ENCODE results near the gene PAX6.

PAX6 gene

GRCh38 chr11:31807799-31808667 is 3.1 kb downstream of the PAX6 start:
- DNase-seq (ENCODE audit: low spot score), result no peak

GRCh38 chr11:31806928-31807798 is 4.0 kb downstream of the PAX6 start:
- no peak for DNase-seq (ENCODE audit: low spot score)

GRCh38 chr11:31806186-31806927 is 4.8 kb downstream of the PAX6 start:
- DNase-seq (ENCODE audit: low spot score), result no peak

GRCh38 chr11:31805629-31806185 is 5.4 kb downstream of the PAX6 start:
- no peak for DNase-seq (ENCODE audit: low spot score)

DNA sequence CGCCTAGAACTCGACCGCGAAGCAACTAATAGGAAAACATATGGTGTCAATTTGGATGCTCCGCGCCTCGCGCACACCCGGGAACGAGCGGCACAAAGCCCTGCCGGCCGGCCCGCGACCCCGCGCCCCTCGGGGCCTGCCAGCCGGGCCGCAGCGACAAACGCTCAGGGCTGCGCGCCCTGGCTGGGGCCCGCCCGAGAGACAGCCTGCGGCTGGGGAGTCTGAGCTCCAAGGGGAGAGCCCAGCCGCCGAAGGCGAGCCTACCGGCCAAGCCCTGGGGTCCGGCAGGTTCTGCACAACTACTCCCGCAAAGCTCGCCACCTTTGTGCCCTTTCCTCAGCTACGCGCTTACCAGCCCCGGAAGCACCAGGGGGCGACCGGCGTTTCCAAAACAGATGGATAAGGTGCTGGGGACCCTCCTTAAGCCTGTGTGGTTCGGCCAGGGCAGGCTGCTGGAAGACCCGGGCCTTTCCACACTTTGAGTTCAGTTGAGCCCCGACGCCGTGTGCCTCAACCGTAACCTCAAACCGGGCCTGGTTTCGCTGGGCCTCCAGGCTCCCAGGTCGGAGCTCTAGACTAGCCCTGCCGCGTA is 6.0 kb downstream of the PAX6 start:
- DNase-seq (ENCODE audit: low spot score), result no peak

DNA sequence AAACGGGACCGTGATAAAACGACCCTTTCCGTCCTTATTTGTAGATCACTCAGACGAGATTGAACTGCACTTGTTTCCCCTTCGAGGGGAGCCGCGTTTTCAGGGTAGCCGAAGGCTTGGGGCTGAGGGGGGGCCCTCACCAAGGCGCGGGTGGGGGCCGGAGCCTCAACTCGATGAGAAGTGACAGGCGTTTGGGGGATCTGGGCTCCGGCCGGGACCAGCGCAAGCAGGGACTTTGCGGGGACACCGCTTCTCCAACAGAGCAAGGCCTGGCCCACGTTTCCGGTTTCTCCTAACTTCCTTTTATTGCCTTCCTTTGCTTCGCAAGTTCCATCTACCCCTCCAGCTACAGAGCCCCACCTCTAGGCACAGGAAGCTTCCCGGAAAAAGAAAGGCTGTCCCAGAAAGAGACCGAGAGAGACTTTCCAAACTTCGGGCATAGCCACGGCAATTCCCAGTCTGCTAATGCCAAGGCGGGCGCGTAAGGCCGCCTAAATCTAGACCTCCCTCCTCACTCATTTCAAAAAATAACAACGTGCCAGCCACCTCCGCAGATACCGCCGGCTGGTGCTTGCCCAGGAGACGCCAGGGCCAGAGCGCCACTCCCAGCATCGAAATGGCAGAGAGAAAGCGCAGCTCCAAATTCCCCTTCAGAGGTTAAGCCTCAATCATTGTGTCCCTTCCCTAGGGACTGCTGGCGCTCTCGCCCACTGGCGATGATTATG is 6.6 kb downstream of the PAX6 start:
- DNase-seq (ENCODE audit: low spot score), result no peak

GRCh38 chr11:31803813-31804311 is 7.3 kb downstream of the PAX6 start:
- DNase-seq (ENCODE audit: low spot score), result no peak

GRCh38 chr11:31802990-31803812 is 7.9 kb downstream of the PAX6 start:
- no peak for DNase-seq (ENCODE audit: low spot score)

- DNase-seq (ENCODE audit: low spot score), result no peak
These were observed 8.5 kb downstream of the PAX6 start for GRCh38 chr11:31802609-31802989.

- DNase-seq (ENCODE audit: low spot score), result no peak
These were observed 9.0 kb downstream of the PAX6 start for GRCh38 chr11:31802000-31802551.

GRCh38 chr11:31801298-31801702 is 9.8 kb downstream of the PAX6 start:
- no peak for DNase-seq (ENCODE audit: low spot score)

DNA sequence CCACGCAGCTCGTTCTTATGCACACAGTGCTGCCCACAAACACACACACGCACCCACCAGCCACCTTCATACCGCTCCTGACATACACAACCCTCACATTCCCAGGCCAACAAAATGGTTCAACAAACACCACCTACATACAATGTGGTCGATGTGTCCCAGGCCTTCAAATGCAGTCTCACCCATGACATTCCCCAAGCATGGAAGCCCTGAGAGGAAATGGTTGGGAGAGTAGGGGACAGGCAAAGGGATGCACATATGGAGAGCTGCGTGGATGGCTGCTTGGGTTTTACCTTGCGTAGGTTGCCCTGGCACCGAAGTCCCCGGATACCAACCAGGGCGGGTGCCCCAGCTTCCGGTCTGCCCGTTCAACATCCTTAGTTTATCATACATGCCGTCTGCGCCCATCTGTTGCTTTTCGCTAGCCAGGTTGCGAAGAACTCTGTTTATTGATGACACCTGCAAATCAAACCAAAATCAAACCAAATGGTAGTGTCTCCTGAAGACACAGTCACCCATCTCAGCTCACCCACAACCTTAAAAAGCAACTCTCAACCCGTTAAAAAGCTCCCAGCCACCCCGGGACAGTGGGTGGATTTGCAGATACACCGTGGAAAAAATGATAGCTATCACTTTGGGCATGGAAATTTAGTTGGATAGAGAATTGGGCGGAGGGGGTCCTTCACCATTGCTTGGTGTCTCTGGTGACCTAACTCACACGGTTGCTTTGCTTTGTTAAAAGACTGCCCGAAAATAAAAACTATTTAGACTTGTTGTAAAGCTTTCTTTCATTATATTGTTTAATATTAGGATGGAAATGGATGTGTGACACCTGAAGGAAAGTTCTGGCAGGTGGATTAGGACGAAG is 10.5 kb downstream of the PAX6 start:
- no peak for DNase-seq (ENCODE audit: low spot score)

GRCh38 chr11:31799435-31800397 is 11.4 kb downstream of the PAX6 start:
- no peak for DNase-seq (ENCODE audit: low spot score)

GRCh38 chr11:31798554-31799434 is 12.3 kb downstream of the PAX6 start:
- DNase-seq (ENCODE audit: low spot score), result no peak

- no peak for DNase-seq (ENCODE audit: low spot score)
These were observed 13.0 kb downstream of the PAX6 start for GRCh38 chr11:31798057-31798553.

Data from Ammon's horn (tissue), 1 donor.